Lower leg skin (tissue), 3 donors: ENCODE results near the gene ANOS1.

Source experiments
- POLR2A ChIP-seq, 2 donors: fragments of 450-650 bp; IDR thresholded peaks; one replicate each; pipeline ENCODE4 v1.6.1; 2016 to 2017; ENCODE audit warnings: antibody characterized with exemption in 2 of 2, mild to moderate bottlenecking in 1 of 2, moderate library complexity in 1 of 2
- TF ChIP-seq, protein P1 (sequence below), 3 donors: fragments of 450-650 bp; IDR thresholded peaks; one replicate each; pipeline ENCODE4 v1.5.1; 2016; ENCODE audit warnings: antibody characterized with exemption in 3 of 3, mild to moderate bottlenecking in 3 of 3, moderate library complexity in 2 of 3

DNA sequence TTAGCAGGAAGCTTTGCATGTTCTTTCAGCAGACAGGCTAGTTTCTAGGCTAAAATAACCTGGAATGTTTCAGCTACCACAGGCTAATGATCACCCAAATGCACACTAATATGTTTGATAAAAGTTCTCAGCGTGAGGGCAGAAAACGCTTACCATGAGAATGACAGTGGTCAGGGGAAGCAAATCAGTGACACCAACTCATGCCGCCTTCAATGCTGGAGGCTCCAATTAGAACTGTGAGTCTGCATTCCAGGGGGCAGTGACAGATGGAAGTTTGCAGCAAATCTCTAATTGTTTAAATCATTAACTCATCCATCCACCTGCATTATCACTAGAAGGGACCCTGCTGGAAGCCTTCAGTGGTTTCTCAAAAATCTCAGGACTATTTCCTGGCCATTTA, 43.2 kb downstream of the ANOS1 start:
- no peak for TF ChIP-seq POLR2A (IDR thresholded peaks at IDR 0.05)
- TF ChIP-seq, protein P1, sequence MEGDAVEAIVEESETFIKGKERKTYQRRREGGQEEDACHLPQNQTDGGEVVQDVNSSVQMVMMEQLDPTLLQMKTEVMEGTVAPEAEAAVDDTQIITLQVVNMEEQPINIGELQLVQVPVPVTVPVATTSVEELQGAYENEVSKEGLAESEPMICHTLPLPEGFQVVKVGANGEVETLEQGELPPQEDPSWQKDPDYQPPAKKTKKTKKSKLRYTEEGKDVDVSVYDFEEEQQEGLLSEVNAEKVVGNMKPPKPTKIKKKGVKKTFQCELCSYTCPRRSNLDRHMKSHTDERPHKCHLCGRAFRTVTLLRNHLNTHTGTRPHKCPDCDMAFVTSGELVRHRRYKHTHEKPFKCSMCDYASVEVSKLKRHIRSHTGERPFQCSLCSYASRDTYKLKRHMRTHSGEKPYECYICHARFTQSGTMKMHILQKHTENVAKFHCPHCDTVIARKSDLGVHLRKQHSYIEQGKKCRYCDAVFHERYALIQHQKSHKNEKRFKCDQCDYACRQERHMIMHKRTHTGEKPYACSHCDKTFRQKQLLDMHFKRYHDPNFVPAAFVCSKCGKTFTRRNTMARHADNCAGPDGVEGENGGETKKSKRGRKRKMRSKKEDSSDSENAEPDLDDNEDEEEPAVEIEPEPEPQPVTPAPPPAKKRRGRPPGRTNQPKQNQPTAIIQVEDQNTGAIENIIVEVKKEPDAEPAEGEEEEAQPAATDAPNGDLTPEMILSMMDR (IDR thresholded peaks at IDR 0.05), result no peak
